ENCODE results near the gene TRPC4. TPM values are rescaled to one million over a fixed set of nuclear protein-coding genes. Genes with fewer than 3 reads are reported as not detected.

The TRPC4 gene
- total RNA-seq, 1 experiment from 2014 or later = 0.10 TPM

- CTCF ChIA-PET = no interaction called here
- no peak for ATAC-seq
- Histone ChIP-seq H3K27me3 (ENCODE audit: control insufficient read depth, insufficient read depth, low read length) (no peaks in the 10 kb centered on the region), H3K4me1 (ENCODE audit: control insufficient read depth, insufficient read depth, low read length) (no peaks in the 10 kb centered on the region), H3K27ac (ENCODE audit: low read length) (no peak overlapping the region), H3K4me3 (ENCODE audit: low read depth in 2 of 2, low read length in 2 of 2) (no peak overlapping the region), H3K9me3 (ENCODE audit: control insufficient read depth, insufficient read depth, low read depth, low read length) (no peaks in the 10 kb centered on the region), H3K36me3 (ENCODE audit: control insufficient read depth, insufficient read depth, low read length) (no peaks in the 10 kb centered on the region)
- POLR2A ChIA-PET = no interaction called here
- in situ Hi-C loops (cut with HindIII; ENCODE audit: low pct_unique_long_range_greater_than_20kb, low sequenced_read_pairs) (no loop called here), intact Hi-C loops (cut with micrococcal nuclease; ENCODE audit: unreplicated experiment) (no loop called here)
- no TSS peak for BruUV-seq (replicated peaks)
- no peak for DNase-seq (ENCODE audit: low read depth, low spot score)
- TF ChIP-seq REST (IDR thresholded peaks at IDR 0.05; ENCODE audit: insufficient read depth in 1 of 2, low read depth in 2 of 2, low read length in 1 of 2) = no peak
- no peak for TF ChIP-seq POLR2AphosphoS5 (IDR thresholded peaks at IDR 0.05; ENCODE audit: low read depth, low read length)
Observed at GRCh38 chr13:37747071-37747612, 122.4 kb downstream of the TRPC4 start.

- in situ Hi-C loops (cut with HindIII; ENCODE audit: low pct_unique_long_range_greater_than_20kb, low sequenced_read_pairs) = no loop called here
- no peaks in the 10 kb centered on the region for H3K36me3 ChIP-seq (ENCODE audit: control insufficient read depth, insufficient read depth, low read length)
- DNase-seq (ENCODE audit: low read depth, low spot score) = no peak
- H3K4me1 ChIP-seq (ENCODE audit: control insufficient read depth, insufficient read depth, low read length) = no peaks in the 10 kb centered on the region
- no peak overlapping the region for H3K4me3 ChIP-seq (ENCODE audit: low read depth in 2 of 2, low read length in 2 of 2)
- POLR2A ChIA-PET = no interaction called here
- H3K27me3 ChIP-seq (ENCODE audit: control insufficient read depth, insufficient read depth, low read length) = no peaks in the 10 kb centered on the region
- TF ChIP-seq POLR2AphosphoS5 (IDR thresholded peaks at IDR 0.05; ENCODE audit: low read depth, low read length) = no peak
- TF ChIP-seq REST (IDR thresholded peaks at IDR 0.05; ENCODE audit: insufficient read depth in 1 of 2, low read depth in 2 of 2, low read length in 1 of 2) = no peak
- TF ChIP-seq CTCF (IDR thresholded peaks at IDR 0.05) = no peak
- no peak for TF ChIP-seq TCF7L2 (IDR thresholded peaks at IDR 0.05; ENCODE audit: low read depth, low read length)
- TF ChIP-seq SIN3A (IDR thresholded peaks at IDR 0.05; ENCODE audit: borderline replicate concordance, insufficient read depth, low read depth, low read length) = no peak
- no peak for ATAC-seq
- BruUV-seq (replicated peaks) = no TSS peak
- no peaks in the 10 kb centered on the region for H3K9me3 ChIP-seq (ENCODE audit: control insufficient read depth, insufficient read depth, low read depth, low read length)
- CTCF ChIA-PET = no interaction called here
- intact Hi-C loops (cut with micrococcal nuclease; ENCODE audit: unreplicated experiment) = no loop called here
- H3K27ac ChIP-seq (ENCODE audit: low read length) = no peak overlapping the region
Observed at GRCh38 chr13:37741536-37741935, 128.0 kb downstream of the TRPC4 start.
